Adrenal gland (tissue), 5 donors: ENCODE data around the gene GPRIN3.

ENCODE experiments used
- POLR2A ChIP-seq, 2 donors: fragments of 450-650 bp; IDR thresholded peaks; one replicate each; pipeline ENCODE4 v1.6.1; 2017; ENCODE audit warnings: antibody characterized with exemption in 2 of 2, mild to moderate bottlenecking in 2 of 2, moderate library complexity in 1 of 2
- TF ChIP-seq, protein P1 (sequence below), 6 experiments: fragments of 450-650 bp in 4 of 6; fragments of 200-600 bp in 2 of 6; sonication (generic) in 1 of 6; IDR thresholded peaks; 1 replicate in 5 of 6; 2 replicates in 1 of 6; pipeline versions ENCODE4 v1.5.1 to v1.8.0; 2016 to 2021; ENCODE audit warnings: antibody characterized with exemption in 6 of 6, mild to moderate bottlenecking in 2 of 6, moderate library complexity in 1 of 6
- donor health status: DM: no; HTN: no; CAD: no.

DNA sequence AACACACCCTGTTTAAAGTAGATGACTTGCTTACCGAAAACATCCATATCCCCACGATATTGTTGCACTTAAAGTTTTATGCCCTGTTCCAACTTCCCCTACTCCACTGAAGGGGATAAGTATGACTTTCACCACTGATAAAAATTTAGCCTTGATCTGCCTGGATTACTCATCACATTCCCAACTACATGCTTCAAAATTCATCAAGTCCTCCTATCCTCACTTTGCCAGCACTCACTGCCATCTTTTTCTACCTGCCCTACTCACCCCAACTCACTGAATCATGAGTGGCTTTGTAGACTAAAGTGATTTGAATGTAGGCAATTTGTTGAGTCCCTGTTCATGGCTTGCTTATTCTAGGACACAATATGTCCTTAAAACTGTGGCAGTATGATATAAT is 12.2 kb upstream of the GPRIN3 start:
- TF ChIP-seq, protein P1, sequence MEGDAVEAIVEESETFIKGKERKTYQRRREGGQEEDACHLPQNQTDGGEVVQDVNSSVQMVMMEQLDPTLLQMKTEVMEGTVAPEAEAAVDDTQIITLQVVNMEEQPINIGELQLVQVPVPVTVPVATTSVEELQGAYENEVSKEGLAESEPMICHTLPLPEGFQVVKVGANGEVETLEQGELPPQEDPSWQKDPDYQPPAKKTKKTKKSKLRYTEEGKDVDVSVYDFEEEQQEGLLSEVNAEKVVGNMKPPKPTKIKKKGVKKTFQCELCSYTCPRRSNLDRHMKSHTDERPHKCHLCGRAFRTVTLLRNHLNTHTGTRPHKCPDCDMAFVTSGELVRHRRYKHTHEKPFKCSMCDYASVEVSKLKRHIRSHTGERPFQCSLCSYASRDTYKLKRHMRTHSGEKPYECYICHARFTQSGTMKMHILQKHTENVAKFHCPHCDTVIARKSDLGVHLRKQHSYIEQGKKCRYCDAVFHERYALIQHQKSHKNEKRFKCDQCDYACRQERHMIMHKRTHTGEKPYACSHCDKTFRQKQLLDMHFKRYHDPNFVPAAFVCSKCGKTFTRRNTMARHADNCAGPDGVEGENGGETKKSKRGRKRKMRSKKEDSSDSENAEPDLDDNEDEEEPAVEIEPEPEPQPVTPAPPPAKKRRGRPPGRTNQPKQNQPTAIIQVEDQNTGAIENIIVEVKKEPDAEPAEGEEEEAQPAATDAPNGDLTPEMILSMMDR (IDR thresholded peaks at IDR 0.05) = no peak
- TF ChIP-seq POLR2A (IDR thresholded peaks at IDR 0.05) = no peak
